ENCODE measurements around the gene PLEKHH1.
"Not testable (repeated sequence)": the region's sequence is repeated elsewhere in the genome, so short reads cannot be mapped to it uniquely, and the experiment has no call there.

PLEKHH1 gene

GRCh38 chr14:67580336-67581171 lies 47.5 kb downstream of the PLEKHH1 start:
- no peak for DNase-seq (ENCODE audit: low read depth, low spot score)

- DNase-seq (ENCODE audit: low read depth, low spot score) = no peak
Measured at GRCh38 chr14:67581643-67582042, 48.6 kb downstream of the PLEKHH1 start.

- no peak for DNase-seq (ENCODE audit: low read depth, low spot score)
Measured at GRCh38 chr14:67582061-67582460, 49.0 kb downstream of the PLEKHH1 start.

- DNase-seq (ENCODE audit: low read depth, low spot score) = no peak
Measured at GRCh38 chr14:67583711-67584644, 50.9 kb downstream of the PLEKHH1 start.

GRCh38 chr14:67584978-67585377 lies 51.9 kb downstream of the PLEKHH1 start:
- DNase-seq (ENCODE audit: low read depth, low spot score) = no peak

- no peak for DNase-seq (ENCODE audit: low read depth, low spot score)
Measured at GRCh38 chr14:67586369-67586768, 53.3 kb downstream of the PLEKHH1 start.

- DNase-seq (ENCODE audit: low read depth, low spot score) = no peak
Measured at GRCh38 chr14:67589204-67589770, 56.2 kb downstream of the PLEKHH1 start.

GRCh38 chr14:67593650-67594049 lies 60.6 kb downstream of the PLEKHH1 start:
- not testable (repeated sequence) for DNase-seq (ENCODE audit: low read depth, low spot score)

- no peak for DNase-seq (ENCODE audit: low read depth, low spot score)
Measured at GRCh38 chr14:67595392-67595791, 62.3 kb downstream of the PLEKHH1 start.

- peak; percentile 89 for DNase-seq (ENCODE audit: low read depth, low spot score)
Measured at GRCh38 chr14:67599698-67600561, 66.8 kb downstream of the PLEKHH1 start, which contains the start of gene PIGH. TSS of gene PIGH (minus strand) at chr14:67600268. CDS start at chr14:67600203, 65 bp downstream.

- not testable (repeated sequence) for DNase-seq (ENCODE audit: low read depth, low spot score)
Measured at GRCh38 chr14:67600562-67600974, 67.5 kb downstream of the PLEKHH1 start.

- no peak for DNase-seq (ENCODE audit: low read depth, low spot score)
Measured at GRCh38 chr14:67602076-67602475, 69.0 kb downstream of the PLEKHH1 start.

- no peak for DNase-seq (ENCODE audit: low read depth, low spot score)
Measured at GRCh38 chr14:67602995-67603545, 70.0 kb downstream of the PLEKHH1 start.

- DNase-seq (ENCODE audit: low read depth, low spot score) = no peak
Measured at GRCh38 chr14:67607646-67608045, 74.6 kb downstream of the PLEKHH1 start.

- DNase-seq (ENCODE audit: low read depth, low spot score) = no peak
Measured at GRCh38 chr14:67609642-67610310, 76.7 kb downstream of the PLEKHH1 start.

- no peak for DNase-seq (ENCODE audit: low read depth, low spot score)
Measured at GRCh38 chr14:67610491-67610890, 77.4 kb downstream of the PLEKHH1 start.

- no peak for DNase-seq (ENCODE audit: low read depth, low spot score)
Measured at GRCh38 chr14:67618617-67619063, 85.5 kb downstream of the PLEKHH1 start.

- peak; percentile 87 for DNase-seq (ENCODE audit: low read depth, low spot score)
Measured at GRCh38 chr14:67619446-67620216, 86.5 kb downstream of the PLEKHH1 start, which contains the start of gene ARG2. TSS of gene ARG2 (plus strand) at chr14:67619920. CDS start at chr14:67619978, 58 bp downstream.

GRCh38 chr14:67620217-67620785 lies 87.2 kb downstream of the PLEKHH1 start:
- DNase-seq (ENCODE audit: low read depth, low spot score) = no peak
